Activated CD8-positive, alpha-beta memory T cell treated with anti-CD3 and anti-CD28 coated beads for 36 hours (primary cell): Measurements from ENCODE around the gene LZTS3. TPM values are rescaled to one million over a fixed set of nuclear protein-coding genes. Genes with fewer than 3 reads are reported as not detected.
"Not testable (repeated sequence)": the region's sequence is repeated elsewhere in the genome, so short reads cannot be mapped to it uniquely, and the experiment has no call there.

Experiments used
- CTCF ChIA-PET: fragments of 350-600 bp; sonication (Branson Sonifier 250); formaldehyde crosslinking; loops from one replicate; lab custom pipeline; 2021; ENCODE audit warnings: antibody characterized with exemption; lab: Charles Lee
- POLR2A ChIA-PET: fragments of 350-600 bp; sonication (Branson Sonifier 250); formaldehyde crosslinking; loops from one replicate; lab custom pipeline; 2021; ENCODE audit warnings: antibody characterized with exemption; lab: Charles Lee
- total RNA-seq, 2 experiments: library from RNA; stranded (reverse); gene quantifications; one replicate each; pipeline ENCODE4 v1.2.3, GENCODE V29; 2021

LZTS3 gene
- total RNA-seq, 2 experiments from 2014 or later = 0.89 to 0.96 TPM

DNA sequence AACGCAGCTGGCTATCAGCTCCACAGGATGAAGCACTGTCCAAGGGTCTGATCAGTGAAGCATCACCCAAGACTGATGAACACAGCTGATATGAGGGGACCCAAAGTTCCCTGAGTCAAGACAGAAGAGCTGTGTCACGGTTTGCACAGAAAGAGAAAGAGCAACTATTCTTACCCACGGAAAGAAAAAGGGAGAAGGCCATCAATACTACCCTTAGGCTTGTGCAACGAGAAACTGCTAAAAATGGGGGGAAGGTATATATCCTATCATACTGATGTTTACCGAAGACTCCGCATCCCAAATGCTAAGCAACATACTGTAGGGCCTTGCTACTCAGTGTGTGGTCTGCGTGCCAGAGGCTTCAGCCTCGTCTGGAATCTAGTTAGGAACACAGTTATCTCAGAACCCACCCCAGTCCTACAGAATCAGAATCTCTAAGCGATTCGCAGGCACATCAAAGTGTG is 14.3 kb downstream of the LZTS3 start:
- CTCF ChIA-PET = no interaction called here
- POLR2A ChIA-PET = interaction anchor here (0.5 to 1.1 kb wide), 3 partner anchors 29 to 102 kb away, joined by 3 to 6 read pairs (median 5); no protein-coding TSS in a partner anchor

GRCh38 chr20:3157817-3158216 is 15.5 kb downstream of the LZTS3 start:
- ChIA-PET POLR2A (interaction anchor here (0.6 to 2.2 kb wide), 2 partner anchors 40 to 46 kb away, joined by 5 to 9 read pairs; no protein-coding TSS in a partner anchor), CTCF (interaction anchor here (0.6 to 1.7 kb wide), 4 partner anchors 8 to 82 kb away, joined by 3 to 4 read pairs (median 3); partner anchors contain the start of gene SLC4A11)

- CTCF ChIA-PET = interaction anchor here (0.5 to 1.7 kb wide), 5 partner anchors 7 to 83 kb away, joined by 3 to 4 read pairs (median 3); partner anchors contain the start of gene SLC4A11
- POLR2A ChIA-PET = interaction anchor here (0.6 to 2.2 kb wide), 3 partner anchors 40 to 148 kb away, joined by 4 to 9 read pairs (median 5); no protein-coding TSS in a partner anchor
These were observed 16.3 kb downstream of the LZTS3 start for GRCh38 chr20:3156811-3157619.

GRCh38 chr20:3152057-3152644 is 21.2 kb downstream of the LZTS3 start:
- CTCF ChIA-PET = not testable (repeated sequence)

DNA sequence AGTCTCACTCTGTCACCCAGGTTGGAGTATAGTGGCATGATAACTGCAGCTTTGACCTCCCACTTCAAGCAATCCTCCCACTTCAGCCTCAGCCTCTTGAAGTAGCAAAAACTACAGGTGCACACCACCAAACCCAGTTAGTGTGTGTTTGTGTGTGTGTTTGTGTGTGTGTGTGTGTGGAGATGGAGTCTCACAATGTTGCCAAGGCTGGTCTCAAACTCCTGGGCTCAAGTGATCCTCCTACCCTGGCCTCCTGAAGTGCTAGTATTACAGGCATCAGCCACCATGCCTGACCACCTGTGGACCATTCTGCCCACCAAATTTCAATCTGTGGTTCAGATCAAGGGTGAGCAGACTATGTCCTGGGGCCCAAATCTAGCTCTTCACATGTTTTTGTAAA is 22.4 kb downstream of the LZTS3 start:
- ChIA-PET POLR2A (no interaction called here), CTCF (interaction anchor here (0.6 kb wide), 1 partner anchor 74 kb away, joined by 6 read pairs; no protein-coding TSS in a partner anchor)

More at GRCh38 chr20:3152057-3152644, 21.2 kb downstream of the LZTS3 start:
- POLR2A ChIA-PET = not testable (repeated sequence)

DNA sequence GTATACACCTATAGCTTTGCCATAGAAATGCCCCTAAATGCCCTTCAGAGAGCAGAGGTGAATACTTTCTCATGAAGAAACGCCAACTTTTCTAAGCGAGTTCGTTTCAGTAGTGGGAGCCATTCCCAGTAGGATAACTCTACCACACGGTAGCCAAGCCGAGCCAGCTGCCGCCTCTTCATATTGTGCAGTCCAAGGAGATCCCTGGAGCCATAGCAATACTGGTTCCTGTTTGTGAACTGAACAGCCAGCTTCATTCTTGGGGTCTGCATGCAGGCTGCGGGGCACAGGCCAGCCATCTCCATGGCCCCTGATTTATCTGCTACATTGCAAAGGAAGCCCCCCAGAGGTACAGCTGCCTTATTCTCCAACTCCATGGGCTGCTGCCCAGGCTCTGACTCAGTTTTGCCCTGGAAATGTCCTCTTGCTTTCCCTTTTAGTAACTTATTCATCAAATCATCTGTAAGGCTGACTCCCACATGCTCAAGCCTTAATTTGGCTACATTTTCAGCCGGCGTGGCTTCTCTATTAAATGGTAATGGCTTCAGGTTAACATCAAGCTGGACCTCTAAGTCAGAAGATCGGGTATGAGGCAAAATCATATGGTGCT is 26.5 kb downstream of the LZTS3 start:
- POLR2A ChIA-PET = no interaction called here
- CTCF ChIA-PET = interaction anchor here (0.6 kb wide), 1 partner anchor 221 kb away, joined by 3 read pairs; no protein-coding TSS in a partner anchor

GRCh38 chr20:3141757-3142156 is 31.6 kb downstream of the LZTS3 start:
- ChIA-PET CTCF (no interaction called here), POLR2A (no interaction called here)

GRCh38 chr20:3137492-3137891 is 35.9 kb downstream of the LZTS3 start:
- ChIA-PET CTCF (no interaction called here), POLR2A (interaction anchor here (0.7 kb wide), 1 partner anchor 336 kb away, joined by 4 read pairs; no protein-coding TSS in a partner anchor)

DNA sequence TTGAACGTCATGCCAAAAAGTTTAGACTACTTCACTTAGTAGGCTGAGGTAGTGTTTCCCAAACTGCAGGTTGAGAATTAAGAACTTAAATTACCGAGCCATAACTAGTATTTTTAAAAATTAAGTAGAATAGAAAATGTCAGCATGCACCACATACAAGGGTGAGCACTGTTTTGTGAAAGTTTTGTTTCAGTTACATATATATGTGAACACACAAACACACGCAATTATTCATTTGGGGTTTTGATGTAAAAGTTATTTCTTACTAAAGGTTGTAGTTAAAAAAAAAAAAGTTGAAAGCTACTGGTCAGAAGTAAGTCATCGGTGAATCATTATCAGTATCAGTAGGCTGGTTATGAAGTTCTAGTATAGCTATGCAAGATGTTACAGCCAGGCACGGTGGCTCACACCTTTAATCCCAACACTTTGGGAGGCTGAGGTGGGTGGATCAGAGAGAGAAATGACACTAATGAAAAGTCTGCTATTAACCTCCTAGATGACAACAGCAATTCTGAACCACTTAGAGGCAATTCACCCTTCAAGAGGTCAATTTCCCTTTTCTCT is 37.8 kb downstream of the LZTS3 start:
- POLR2A ChIA-PET = no interaction called here
- CTCF ChIA-PET = interaction anchor here (0.6 kb wide), 1 partner anchor 284 kb away, joined by 3 read pairs; no protein-coding TSS in a partner anchor

DNA sequence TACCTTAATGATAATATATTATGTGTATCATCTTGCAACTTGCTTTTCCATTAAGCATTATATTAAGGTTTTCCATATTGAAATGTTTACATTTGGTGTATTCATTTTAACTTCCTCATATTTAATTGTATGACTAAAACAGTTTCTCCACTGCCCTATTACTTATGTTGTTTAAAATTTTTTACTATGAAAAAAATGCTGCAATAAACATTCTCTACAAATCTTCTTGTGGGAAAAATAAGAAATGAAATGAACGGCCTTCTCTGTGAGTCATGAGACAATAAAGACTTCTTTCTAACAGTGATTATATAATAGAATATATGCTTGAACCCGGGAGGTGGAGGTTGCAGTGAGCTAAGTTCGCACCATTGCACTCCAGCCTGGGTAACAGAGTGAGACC is 39.2 kb downstream of the LZTS3 start:
- ChIA-PET POLR2A (no interaction called here), CTCF (interaction anchor here (0.8 kb wide), 1 partner anchor 63 kb away, joined by 5 read pairs; no protein-coding TSS in a partner anchor)

- POLR2A ChIA-PET = no interaction called here
- CTCF ChIA-PET = interaction anchor here (0.6 to 1.2 kb wide), 2 partner anchors 41 to 1666 kb away, joined by 3 read pairs; no protein-coding TSS in a partner anchor
These were observed 40.2 kb downstream of the LZTS3 start for GRCh38 chr20:3133155-3133554.

DNA sequence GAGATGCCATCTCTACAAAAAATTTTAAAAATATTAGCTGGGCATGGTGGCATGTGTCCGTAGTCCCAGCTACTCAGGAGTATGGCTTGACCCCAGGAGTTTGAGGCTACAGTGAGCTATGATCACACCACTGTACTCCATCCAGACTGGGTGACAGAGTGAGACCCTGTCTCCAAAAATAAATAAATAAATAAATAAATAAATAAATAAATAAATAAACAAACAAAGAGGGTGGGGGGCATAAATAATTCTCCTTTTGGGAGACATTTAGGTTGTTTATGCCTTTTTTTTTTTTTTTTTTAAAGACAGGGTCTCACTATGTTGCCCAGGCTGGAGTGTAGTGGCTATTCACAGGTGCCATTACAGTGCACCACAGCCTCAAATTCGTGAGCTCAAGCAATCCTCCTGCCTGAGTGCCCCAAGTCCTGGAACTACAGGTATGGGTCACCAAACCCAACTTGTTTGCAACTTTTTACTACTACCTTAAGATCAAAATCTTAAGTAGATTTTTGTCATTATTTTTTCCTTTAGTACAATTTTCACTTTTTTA is 43.2 kb downstream of the LZTS3 start:
- ChIA-PET CTCF (interaction anchor here (0.8 to 1.2 kb wide), 2 partner anchors 15 to 77 kb away, joined by 3 read pairs; no protein-coding TSS in a partner anchor), POLR2A (interaction anchor here (1.0 kb wide), 1 partner anchor 30 kb away, joined by 6 read pairs; the partner anchor contains the start of genes FASTKD5 and UBOX5)

- ChIA-PET POLR2A (no interaction called here), CTCF (no interaction called here)
These were observed 44.3 kb downstream of the LZTS3 start for GRCh38 chr20:3129094-3129493.

- CTCF ChIA-PET = no interaction called here
- POLR2A ChIA-PET = no interaction called here
These were observed 44.9 kb downstream of the LZTS3 start for GRCh38 chr20:3128275-3128984.

- ChIA-PET CTCF (no interaction called here), POLR2A (interaction anchor here (0.7 kb wide), 1 partner anchor 1022 kb away, joined by 13 read pairs; no protein-coding TSS in a partner anchor)
These were observed 46.9 kb downstream of the LZTS3 start for GRCh38 chr20:3126527-3126859.

GRCh38 chr20:3125776-3126526 is 47.4 kb downstream of the LZTS3 start:
- CTCF ChIA-PET = not testable (repeated sequence)

More at GRCh38 chr20:3125776-3126526, 47.4 kb downstream of the LZTS3 start:
- POLR2A ChIA-PET = interaction anchor here (0.7 kb wide), 1 partner anchor 1022 kb away, joined by 13 read pairs; no protein-coding TSS in a partner anchor
